ENCODE measurements around the gene CADPS.

DNA sequence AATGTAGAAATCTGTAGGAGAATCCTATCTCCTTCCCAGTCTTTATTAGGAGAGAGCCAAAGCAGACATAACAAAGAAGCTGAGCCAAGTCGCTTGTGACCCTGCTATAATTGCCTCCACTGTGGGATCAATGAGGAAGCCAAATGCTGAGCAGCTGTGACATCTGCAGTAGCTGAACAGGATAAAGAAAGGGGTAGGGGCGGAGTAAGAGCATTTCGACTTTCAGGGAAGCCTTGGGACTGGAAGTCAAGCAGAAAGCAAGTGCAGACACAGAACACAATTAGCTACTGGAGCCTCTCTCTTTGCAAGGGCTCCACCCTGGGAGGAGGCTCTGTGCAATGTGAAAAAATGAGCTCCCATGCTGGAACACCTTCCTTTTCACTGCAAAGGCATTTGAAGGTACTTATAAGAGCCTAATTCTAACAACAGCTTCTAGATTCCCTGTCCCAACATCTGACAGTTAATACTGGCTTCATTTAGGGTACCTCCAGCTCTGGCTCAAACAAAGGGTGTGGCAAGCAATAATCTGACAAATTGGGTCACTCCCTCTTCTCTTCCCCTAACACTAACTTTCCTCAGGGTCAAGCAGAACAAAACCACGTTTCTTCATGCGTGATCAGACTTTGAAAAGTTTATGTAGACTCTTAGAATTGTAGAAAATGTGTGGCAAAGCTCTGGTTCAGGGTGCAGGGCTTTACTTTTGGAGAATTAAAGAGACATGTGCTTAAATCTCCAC is 166.4 kb downstream of the CADPS start:
- TF ChIP-seq, protein P1, sequence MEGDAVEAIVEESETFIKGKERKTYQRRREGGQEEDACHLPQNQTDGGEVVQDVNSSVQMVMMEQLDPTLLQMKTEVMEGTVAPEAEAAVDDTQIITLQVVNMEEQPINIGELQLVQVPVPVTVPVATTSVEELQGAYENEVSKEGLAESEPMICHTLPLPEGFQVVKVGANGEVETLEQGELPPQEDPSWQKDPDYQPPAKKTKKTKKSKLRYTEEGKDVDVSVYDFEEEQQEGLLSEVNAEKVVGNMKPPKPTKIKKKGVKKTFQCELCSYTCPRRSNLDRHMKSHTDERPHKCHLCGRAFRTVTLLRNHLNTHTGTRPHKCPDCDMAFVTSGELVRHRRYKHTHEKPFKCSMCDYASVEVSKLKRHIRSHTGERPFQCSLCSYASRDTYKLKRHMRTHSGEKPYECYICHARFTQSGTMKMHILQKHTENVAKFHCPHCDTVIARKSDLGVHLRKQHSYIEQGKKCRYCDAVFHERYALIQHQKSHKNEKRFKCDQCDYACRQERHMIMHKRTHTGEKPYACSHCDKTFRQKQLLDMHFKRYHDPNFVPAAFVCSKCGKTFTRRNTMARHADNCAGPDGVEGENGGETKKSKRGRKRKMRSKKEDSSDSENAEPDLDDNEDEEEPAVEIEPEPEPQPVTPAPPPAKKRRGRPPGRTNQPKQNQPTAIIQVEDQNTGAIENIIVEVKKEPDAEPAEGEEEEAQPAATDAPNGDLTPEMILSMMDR (IDR thresholded peaks at IDR 0.05) = no peak
- TF ChIP-seq TAF1 (IDR thresholded peaks at IDR 0.05; ENCODE audit: borderline replicate concordance, low read depth, low read length) (no peak), REST (IDR thresholded peaks at IDR 0.05; ENCODE audit: low read depth, low read length) (no peak), RAD21 (IDR thresholded peaks at IDR 0.05; ENCODE audit: low read length) (no peak), POLR2AphosphoS5 (IDR thresholded peaks at IDR 0.05; ENCODE audit: low read depth, low read length) (no peak), RFX5 (IDR thresholded peaks at IDR 0.05; ENCODE audit: low read length) (no peak), MXI1 (IDR thresholded peaks at IDR 0.05; ENCODE audit: low read depth, low read length) (no peak), TCF12 (IDR thresholded peaks at IDR 0.05) (no peak), RCOR1 (IDR thresholded peaks at IDR 0.05; ENCODE audit: low read length) (no peak), EZH2phosphoT487 (IDR thresholded peaks at IDR 0.05; ENCODE audit: borderline replicate concordance, low read depth) (no peak)

Data from SK-N-SH (cell line).